IMR-90 (cell line): ENCODE measurements around the gene PNMA8B.
A peak's percentile ranks its signal among the peaks of the same experiment; 100 is the strongest.

Experiments
- CTCF ChIP-seq: conservative IDR thresholded peaks from 2 replicates; pipeline ENCODE4 v1.5.1; 2012; ENCODE audit warnings: mild to moderate bottlenecking, low read depth, low read length, improper control_type of control experiment
- MAFK ChIP-seq: IDR thresholded peaks from 2 replicates; pipeline ENCODE4 v1.6.1; 2012; ENCODE audit warnings: low read depth, low read length, improper control_type of control experiment
- RAD21 ChIP-seq: IDR thresholded peaks from 2 replicates; pipeline ENCODE4 v1.6.1; 2012; ENCODE audit warnings: low read length, improper control_type of control experiment
- SMC3 ChIP-seq: fragments of 150-350 bp; IDR thresholded peaks from 2 replicates; pipeline ENCODE4 v1.6.1; 2016; ENCODE audit warnings: low read depth, mild to moderate bottlenecking, antibody characterized with exemption, low read length, moderate library complexity

GRCh38 chr19:46515879-46516350, 20.2 kb upstream of the PNMA8B start:
- TF ChIP-seq SMC3, result peak; percentile 44; the same call in 1 of the 2 replicates
- TF ChIP-seq MAFK, result no peak
- no peak for TF ChIP-seq RAD21
- TF ChIP-seq CTCF, result peak; percentile 67
